Keratinocyte (primary cell): ENCODE measurements around the gene SIX5. TPM values are rescaled to one million over a fixed set of nuclear protein-coding genes. Genes with fewer than 3 reads are reported as not detected.

Experiments used
- DNase-seq: peaks from one replicate; pipeline ENCODE4 v3.0.0-alpha.2; 2011; ENCODE audit warnings: low read depth, missing footprints, low spot score
- FAIRE-seq: peaks from 2 replicates; lab custom pipeline; 2011; peaks lifted over from hg19 to GRCh38; lab: Jason Lieb, UNC
- H2AFZ ChIP-seq: 2 replicates; pipeline ENCODE4 v1.6.0; 2012; ENCODE audit warnings: low read length, control low read depth, inconsistent platforms; ENCODE audit not compliant: control insufficient read depth
- H3K27ac ChIP-seq: 2 replicates; pipeline ENCODE4 v1.5.1; 2011; ENCODE audit warnings: low read length; ENCODE audit not compliant: control insufficient read depth, insufficient read depth
- H3K27me3 ChIP-seq: 3 replicates; pipeline ENCODE4 v1.6.0; 2011; ENCODE audit warnings: low read length; ENCODE audit not compliant: control insufficient read depth, insufficient read depth; ENCODE audit errors: extremely low read depth
- H3K36me3 ChIP-seq, 2 experiments: 2 replicates in 1 of 2; 3 replicates in 1 of 2; pipeline ENCODE4 v1.5.1; 2011; ENCODE audit warnings: low read length in 2 of 2, mild to moderate bottlenecking in 1 of 2; ENCODE audit not compliant: control insufficient read depth in 2 of 2, insufficient read depth in 2 of 2; ENCODE audit errors: extremely low read depth in 1 of 2
- H3K4me1 ChIP-seq: 3 replicates; pipeline ENCODE4 v1.5.1; 2011; ENCODE audit warnings: low read length; ENCODE audit not compliant: control insufficient read depth, insufficient read depth; ENCODE audit errors: extremely low read depth
- H3K4me2 ChIP-seq: 3 replicates; pipeline ENCODE4 v1.6.0; 2011; ENCODE audit warnings: low read depth, low read length; ENCODE audit not compliant: control insufficient read depth, insufficient read depth; ENCODE audit errors: extremely low read depth
- H3K4me3 ChIP-seq, 3 experiments: fragments of 200-600 bp in 1 of 3; sonication (generic) in 1 of 3; 2 replicates in 2 of 3; 3 replicates in 1 of 3; pipeline ENCODE4 v1.5.1; 2011 to 2016; ENCODE audit warnings: low read length in 3 of 3, mild to moderate bottlenecking in 3 of 3, control low read depth in 2 of 3, inconsistent platforms in 1 of 3, low read depth in 1 of 3, mixed read lengths in 1 of 3, mixed run types in 1 of 3, moderate library complexity in 1 of 3; ENCODE audit not compliant: control insufficient read depth in 2 of 3, insufficient read depth in 2 of 3; ENCODE audit errors: extremely low read depth in 1 of 3
- H3K79me2 ChIP-seq: 2 replicates; pipeline ENCODE4 v1.6.0; 2012; ENCODE audit warnings: low read length; ENCODE audit not compliant: control insufficient read depth, insufficient read depth
- H3K9ac ChIP-seq: 3 replicates; pipeline ENCODE4 v1.6.0; 2011; ENCODE audit warnings: low read length; ENCODE audit not compliant: control insufficient read depth, insufficient read depth; ENCODE audit errors: extremely low read depth
- H3K9me1 ChIP-seq: 3 replicates; pipeline ENCODE4 v1.6.0; 2011; ENCODE audit warnings: low read length; ENCODE audit not compliant: control insufficient read depth, insufficient read depth; ENCODE audit errors: extremely low read depth
- H3K9me3 ChIP-seq: 2 replicates; pipeline ENCODE4 v1.5.1; 2012; ENCODE audit warnings: low read depth, low read length; ENCODE audit not compliant: control insufficient read depth
- H4K20me1 ChIP-seq: 3 replicates; pipeline ENCODE4 v1.6.0; 2011; ENCODE audit warnings: low read length; ENCODE audit not compliant: control insufficient read depth, insufficient read depth; ENCODE audit errors: extremely low read depth
- EZH2 ChIP-seq: IDR thresholded peaks from one replicate; pipeline ENCODE4 v1.6.1; 2012; ENCODE audit warnings: inconsistent platforms, mild to moderate bottlenecking, low read length, moderate library complexity
- dilution Hi-C: fragments of 300-500 bp; cut with MboI; formaldehyde crosslinking; loops from one replicate; pipeline ENCODE4 v1.7.0; 2020; ENCODE audit warnings: low sequenced_read_pairs; ENCODE audit not compliant: extremely low pct_ligation_motif_present
- polyA plus RNA-seq, 5 experiments: library from polyadenylated mRNA; depleted of rRNA in 3 of 5; stranded (reverse) in 3 of 5; stranded (forward) in 1 of 5; unstranded in 1 of 5; fragments of >200 nt; gene quantifications; 1 replicate in 1 of 5; 2 replicates in 3 of 5; 3 replicates in 1 of 5; pipeline versions ENCODE4 v1.2.1 to v1.2.3, GENCODE V29; 2011 to 2012; ENCODE audit warnings: missing spikeins in 2 of 5, low read depth in 1 of 5, low replicate concordance in 1 of 5
- TF ChIP-seq, protein P1 (sequence below), 3 experiments: IDR thresholded peaks in 1 of 3; conservative IDR thresholded peaks in 1 of 3; optimal IDR thresholded peaks in 1 of 3; 2 replicates in 2 of 3; 3 replicates in 1 of 3; pipeline versions ENCODE3 to v1.5.1; 2011; ENCODE audit warnings: low read length in 3 of 3, mild to moderate bottlenecking in 3 of 3, moderate library complexity in 2 of 3, control low read depth in 1 of 3, inconsistent platforms in 1 of 3; ENCODE audit not compliant: insufficient read depth in 2 of 3; ENCODE audit errors: extremely low read depth in 1 of 3

The SIX5 gene
- polyA plus RNA-seq, 1 donor (not counting 4 experiments of a cell fraction or from before 2014, with no cell fraction given): 1.3 TPM

DNA sequence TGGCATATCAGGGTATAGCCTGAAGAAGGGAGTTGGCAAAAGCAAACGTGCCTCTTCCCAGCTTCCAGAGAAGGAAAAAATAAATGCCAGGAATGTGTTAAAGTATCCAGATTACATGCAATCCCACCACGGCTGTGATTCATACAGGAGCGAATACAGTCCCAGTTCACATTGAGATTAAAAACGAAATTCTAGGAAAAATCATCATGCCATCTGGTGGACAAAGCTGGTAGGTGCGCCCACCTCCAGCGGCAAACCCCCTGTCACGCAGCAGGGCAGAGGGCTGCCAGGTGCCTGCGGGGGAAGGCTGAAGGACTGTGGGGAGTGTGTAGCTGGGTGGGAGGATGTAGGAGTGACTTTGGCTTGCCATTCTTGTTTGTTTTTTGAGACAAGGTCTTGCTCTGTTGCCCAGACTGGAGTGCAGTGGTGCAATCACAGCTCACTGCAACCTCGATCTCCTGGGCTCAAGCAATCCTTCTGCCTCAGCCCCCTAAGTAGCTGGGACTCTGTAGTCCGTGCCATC, 30.0 kb upstream of the SIX5 start:
- no peak for DNase-seq
- Histone ChIP-seq H3K27ac (no peak overlapping the region), H3K4me2 (peak overlapping the region; percentile 41), H3K4me1 (peaks cover 8% of the 10 kb centered on the region), H3K4me3 (no peak overlapping the region), H3K9me1 (no peaks in the 10 kb centered on the region), H2AFZ (no peak overlapping the region), H3K27me3 (no peaks in the 10 kb centered on the region), H4K20me1 (no peaks in the 10 kb centered on the region), H3K9me3 (no peaks in the 10 kb centered on the region), H3K36me3 (no peaks in the 10 kb centered on the region), H3K9ac (no peak overlapping the region), H3K79me2 (no peaks in the 10 kb centered on the region)
- TF ChIP-seq, protein P1, sequence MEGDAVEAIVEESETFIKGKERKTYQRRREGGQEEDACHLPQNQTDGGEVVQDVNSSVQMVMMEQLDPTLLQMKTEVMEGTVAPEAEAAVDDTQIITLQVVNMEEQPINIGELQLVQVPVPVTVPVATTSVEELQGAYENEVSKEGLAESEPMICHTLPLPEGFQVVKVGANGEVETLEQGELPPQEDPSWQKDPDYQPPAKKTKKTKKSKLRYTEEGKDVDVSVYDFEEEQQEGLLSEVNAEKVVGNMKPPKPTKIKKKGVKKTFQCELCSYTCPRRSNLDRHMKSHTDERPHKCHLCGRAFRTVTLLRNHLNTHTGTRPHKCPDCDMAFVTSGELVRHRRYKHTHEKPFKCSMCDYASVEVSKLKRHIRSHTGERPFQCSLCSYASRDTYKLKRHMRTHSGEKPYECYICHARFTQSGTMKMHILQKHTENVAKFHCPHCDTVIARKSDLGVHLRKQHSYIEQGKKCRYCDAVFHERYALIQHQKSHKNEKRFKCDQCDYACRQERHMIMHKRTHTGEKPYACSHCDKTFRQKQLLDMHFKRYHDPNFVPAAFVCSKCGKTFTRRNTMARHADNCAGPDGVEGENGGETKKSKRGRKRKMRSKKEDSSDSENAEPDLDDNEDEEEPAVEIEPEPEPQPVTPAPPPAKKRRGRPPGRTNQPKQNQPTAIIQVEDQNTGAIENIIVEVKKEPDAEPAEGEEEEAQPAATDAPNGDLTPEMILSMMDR (optimal IDR thresholded peaks at IDR 0.05 in 1 of 3, IDR thresholded peaks at IDR 0.05 in 1 of 3, conservative IDR thresholded peaks at IDR 0.05 in 1 of 3; ENCODE audit: extremely low read depth in 1 of 3, insufficient read depth in 2 of 3, low read length in 3 of 3): peak; percentile 78 to 89 (median 85)
- TF ChIP-seq EZH2: no peak
- dilution Hi-C loops: no loop called here
- FAIRE-seq: peak; percentile 73

DNA sequence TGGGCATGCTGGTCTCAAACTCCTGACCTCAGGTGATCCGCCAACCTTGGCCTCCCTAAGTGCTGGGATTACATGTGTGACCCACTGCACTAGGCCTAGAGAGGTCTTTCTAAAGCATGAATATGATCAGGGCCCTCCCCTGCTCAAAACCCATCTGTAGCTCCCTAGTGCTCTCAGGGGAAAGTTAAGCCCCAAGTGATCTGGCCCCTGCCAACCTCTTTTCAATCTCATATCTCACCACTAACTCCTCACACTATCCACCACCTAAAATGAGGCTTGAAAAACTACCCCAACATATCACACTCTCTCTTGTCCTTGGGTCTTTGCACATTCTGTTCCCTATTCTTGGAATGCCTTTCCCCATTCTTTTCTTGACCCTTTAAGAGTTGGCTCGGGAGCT, 25.6 kb upstream of the SIX5 start:
- TF ChIP-seq, protein P1 (optimal IDR thresholded peaks at IDR 0.05 in 1 of 3, IDR thresholded peaks at IDR 0.05 in 1 of 3, conservative IDR thresholded peaks at IDR 0.05 in 1 of 3; ENCODE audit: extremely low read depth in 1 of 3, insufficient read depth in 2 of 3, low read length in 3 of 3): no peak
- TF ChIP-seq EZH2: no peak
- Histone ChIP-seq H2AFZ (no peak overlapping the region), H3K4me3 (no peak overlapping the region), H3K9ac (no peak overlapping the region), H3K36me3 (peaks cover 0 to 8% of the 10 kb centered on the region in 2 experiments), H4K20me1 (no peaks in the 10 kb centered on the region), H3K9me1 (no peaks in the 10 kb centered on the region), H3K27ac (no peak overlapping the region), H3K79me2 (peaks cover 19% of the 10 kb centered on the region), H3K27me3 (no peaks in the 10 kb centered on the region), H3K4me2 (no peak overlapping the region), H3K9me3 (no peaks in the 10 kb centered on the region), H3K4me1 (peaks cover 17% of the 10 kb centered on the region)
- dilution Hi-C loops: no loop called here
- FAIRE-seq: no peak
- DNase-seq: no peak
